Mammary epithelial cell (primary cell): ENCODE results near the gene BPIFB2.

ENCODE experiments used
- EZH2 ChIP-seq: IDR thresholded peaks from 2 replicates; pipeline ENCODE4 v1.6.1; 2012; ENCODE audit warnings: low read length, inconsistent platforms, borderline replicate concordance
- TF ChIP-seq, protein P1 (sequence below), 2 donors: IDR thresholded peaks in 1 of 2; conservative IDR thresholded peaks in 1 of 2; 2 replicates each; pipeline ENCODE4 v1.5.1; 2011 to 2012; ENCODE audit warnings: inconsistent platforms in 2 of 2, low read length in 2 of 2, mild to moderate bottlenecking in 2 of 2, control low read depth in 1 of 2, low read depth in 1 of 2; ENCODE audit not compliant: insufficient read depth in 1 of 2; ENCODE audit errors: extremely low read depth in 1 of 2

DNA sequence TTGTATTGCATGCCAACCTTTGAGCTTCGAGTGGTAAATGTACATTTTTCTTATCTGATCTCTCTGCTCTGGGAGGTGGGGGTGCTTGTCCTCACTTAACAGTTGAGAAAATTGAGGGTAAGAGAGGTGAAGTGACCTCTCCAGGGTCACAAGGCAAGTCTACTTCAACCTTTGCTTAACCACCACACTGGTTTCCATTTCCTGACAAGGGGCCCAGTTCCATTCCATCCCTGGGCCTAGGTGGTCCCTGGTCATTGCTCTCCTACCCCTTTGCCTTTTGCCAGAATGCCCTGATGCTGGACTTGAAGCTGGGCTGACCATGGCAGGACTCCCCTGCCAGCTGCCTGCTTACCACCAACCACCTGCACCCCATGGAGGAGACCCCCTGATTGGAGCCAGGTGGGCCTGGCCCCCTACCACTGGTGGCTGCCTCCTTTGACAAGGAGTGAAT lies 36.3 kb downstream of the BPIFB2 start:
- TF ChIP-seq, protein P1, sequence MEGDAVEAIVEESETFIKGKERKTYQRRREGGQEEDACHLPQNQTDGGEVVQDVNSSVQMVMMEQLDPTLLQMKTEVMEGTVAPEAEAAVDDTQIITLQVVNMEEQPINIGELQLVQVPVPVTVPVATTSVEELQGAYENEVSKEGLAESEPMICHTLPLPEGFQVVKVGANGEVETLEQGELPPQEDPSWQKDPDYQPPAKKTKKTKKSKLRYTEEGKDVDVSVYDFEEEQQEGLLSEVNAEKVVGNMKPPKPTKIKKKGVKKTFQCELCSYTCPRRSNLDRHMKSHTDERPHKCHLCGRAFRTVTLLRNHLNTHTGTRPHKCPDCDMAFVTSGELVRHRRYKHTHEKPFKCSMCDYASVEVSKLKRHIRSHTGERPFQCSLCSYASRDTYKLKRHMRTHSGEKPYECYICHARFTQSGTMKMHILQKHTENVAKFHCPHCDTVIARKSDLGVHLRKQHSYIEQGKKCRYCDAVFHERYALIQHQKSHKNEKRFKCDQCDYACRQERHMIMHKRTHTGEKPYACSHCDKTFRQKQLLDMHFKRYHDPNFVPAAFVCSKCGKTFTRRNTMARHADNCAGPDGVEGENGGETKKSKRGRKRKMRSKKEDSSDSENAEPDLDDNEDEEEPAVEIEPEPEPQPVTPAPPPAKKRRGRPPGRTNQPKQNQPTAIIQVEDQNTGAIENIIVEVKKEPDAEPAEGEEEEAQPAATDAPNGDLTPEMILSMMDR (conservative IDR thresholded peaks at IDR 0.05 in 1 of 2, IDR thresholded peaks at IDR 0.05 in 1 of 2; ENCODE audit: extremely low read depth in 1 of 2, insufficient read depth in 1 of 2, low read depth in 1 of 2, low read length in 2 of 2), result no peak
- no peak for TF ChIP-seq EZH2
